Adipose tissue (tissue), 3 donors: ENCODE results near the gene TRPM3. TPM values are rescaled to one million over a fixed set of nuclear protein-coding genes. Genes with fewer than 3 reads are reported as not detected.

Source experiments
- H3K27ac ChIP-seq: one replicate; pipeline ENCODE4 v1.5.1; 2013; ENCODE audit warnings: low read depth, low read length
- WGBS, 3 donors: extraction: QIAGEN DNeasy Blood & Tissue Kit; methylation state at CpG; one replicate each; pipeline ENCODE4 v1.1.7; 2013; 5-methylcytosine and 5-hydroxymethylcytosine counted together
- polyA plus RNA-seq, 3 donors: library from polyadenylated mRNA; stranded (reverse); fragments of 200-250 nt; gene quantifications; one replicate each; pipeline ENCODE4 v1.2.3, GENCODE V29; 2013
- donor health status: healthy with polysubstance abuse.
- donor health status: Bipolar disorder and iron deficiency.
- donor health status: healthy.

The TRPM3 gene
- polyA plus RNA-seq, 3 donors: 0.09 to 0.22 (median 0.10) TPM

GRCh38 chr9:70927530-70927929 lies 193.9 kb downstream of the TRPM3 start:
- 72 to 78% (median 77%) methylated on average over 2 of the region's 2 CpGs for WGBS, 3 donors
- no peak overlapping the region for H3K27ac ChIP-seq

- H3K27ac ChIP-seq: no peak overlapping the region
- 6 to 17% (median 13%) methylated on average over 9 of the region's 9 CpGs for WGBS, 3 donors
These were observed 196.4 kb downstream of the TRPM3 start for GRCh38 chr9:70924895-70925547.

GRCh38 chr9:70924380-70924779 lies 197.0 kb downstream of the TRPM3 start:
- H3K27ac ChIP-seq: no peak overlapping the region
- WGBS, 3 donors: 44 to 52% (median 49%) methylated on average over 6 of the region's 6 CpGs

- H3K27ac ChIP-seq: no peak overlapping the region
- 33 to 48% (median 41%) methylated on average over 1 of the region's 1 CpG for WGBS, 3 donors
These were observed 197.5 kb downstream of the TRPM3 start for GRCh38 chr9:70923961-70924360.

- 73 to 91% (median 86%) methylated on average over 1 of the region's 1 CpG for WGBS, 3 donors
These were observed 200.3 kb downstream of the TRPM3 start for GRCh38 chr9:70921136-70921535.

GRCh38 chr9:70917277-70917676 lies 204.1 kb downstream of the TRPM3 start:
- 96 to 97% (median 96%) methylated on average over 7 of the region's 7 CpGs for WGBS, 3 donors
- H3K27ac ChIP-seq: no peak overlapping the region

More at GRCh38 chr9:70921136-70921535, 200.3 kb downstream of the TRPM3 start:
- no peak overlapping the region for H3K27ac ChIP-seq

- no peak overlapping the region for H3K27ac ChIP-seq
- WGBS, 3 donors: 57 to 77% (median 68%) methylated on average over 1 of the region's 1 CpG
These were observed 209.6 kb downstream of the TRPM3 start for GRCh38 chr9:70911791-70912190.

GRCh38 chr9:70910598-70910997 lies 210.8 kb downstream of the TRPM3 start:
- no peak overlapping the region for H3K27ac ChIP-seq
- 73 to 80% (median 76%) methylated on average over 2 of the region's 2 CpGs for WGBS, 3 donors

GRCh38 chr9:70902692-70903131 lies 218.7 kb downstream of the TRPM3 start:
- H3K27ac ChIP-seq: no peak overlapping the region
- WGBS, 3 donors: 53 to 65% (median 56%) methylated on average over 6 of the region's 6 CpGs

GRCh38 chr9:70902171-70902570 lies 219.2 kb downstream of the TRPM3 start:
- WGBS, 3 donors: 18 to 51% (median 43%) methylated on average over 1 of the region's 1 CpG
- H3K27ac ChIP-seq: no peak overlapping the region

GRCh38 chr9:70901746-70902145 lies 219.7 kb downstream of the TRPM3 start:
- H3K27ac ChIP-seq: no peak overlapping the region
- 52 to 87% (median 86%) methylated on average over 1 of the region's 1 CpG for WGBS, 3 donors

GRCh38 chr9:70901013-70901412 lies 220.4 kb downstream of the TRPM3 start:
- H3K27ac ChIP-seq: no peak overlapping the region

- WGBS, 3 donors: 67 to 84% (median 81%) methylated on average over 4 of the region's 4 CpGs
These were observed 227.8 kb downstream of the TRPM3 start for GRCh38 chr9:70893580-70894122.

GRCh38 chr9:70888471-70888870 lies 232.9 kb downstream of the TRPM3 start:
- 67 to 97% (median 75%) methylated on average over 1 of the region's 1 CpG for WGBS, 3 donors

More at GRCh38 chr9:70893580-70894122, 227.8 kb downstream of the TRPM3 start:
- no peak overlapping the region for H3K27ac ChIP-seq

GRCh38 chr9:70887826-70888225 lies 233.6 kb downstream of the TRPM3 start:
- 63 to 88% (median 85%) methylated on average over 2 of the region's 2 CpGs for WGBS, 3 donors
- H3K27ac ChIP-seq: no peak overlapping the region

More at GRCh38 chr9:70888471-70888870, 232.9 kb downstream of the TRPM3 start:
- no peak overlapping the region for H3K27ac ChIP-seq

GRCh38 chr9:70883963-70884793 lies 237.2 kb downstream of the TRPM3 start:
- no peak overlapping the region for H3K27ac ChIP-seq
- WGBS, 3 donors: 78 to 87% (median 81%) methylated on average over 7 of the region's 7 CpGs

- whole genome bisulfite sequencing, 3 donors: 63 to 74% (median 67%) methylated on average over 1 of the region's 1 CpG
- no peak overlapping the region for H3K27ac ChIP-seq
These were observed 238.4 kb downstream of the TRPM3 start for GRCh38 chr9:70883056-70883455.

GRCh38 chr9:70881333-70881732 lies 240.1 kb downstream of the TRPM3 start:
- H3K27ac ChIP-seq: no peak overlapping the region
- WGBS, 3 donors: 77 to 91% (median 90%) methylated on average over 6 of the region's 6 CpGs

- no peak overlapping the region for H3K27ac ChIP-seq
These were observed 240.9 kb downstream of the TRPM3 start for GRCh38 chr9:70880535-70880934.
